Ishikawa (cell line): ENCODE measurements around the gene GPR18.

Experiments used
- CEBPB ChIP-seq: IDR thresholded peaks from 2 replicates; pipeline ENCODE4 v1.6.1; 2012
- CREB1 ChIP-seq: IDR thresholded peaks from 2 replicates; pipeline ENCODE4 v1.6.1; 2012; ENCODE audit warnings: low read depth
- EGR1 ChIP-seq: IDR thresholded peaks from 2 replicates; pipeline ENCODE4 v1.6.1; 2012
- EP300 ChIP-seq: IDR thresholded peaks from 2 replicates; pipeline ENCODE4 v1.6.1; 2012; ENCODE audit warnings: borderline replicate concordance
- FOXM1 ChIP-seq: IDR thresholded peaks from 2 replicates; pipeline ENCODE4 v1.6.1; 2012; ENCODE audit warnings: low read depth, borderline replicate concordance
- MAX ChIP-seq: IDR thresholded peaks from 2 replicates; pipeline ENCODE4 v1.6.1; 2012
- NFIC ChIP-seq: IDR thresholded peaks from 2 replicates; pipeline ENCODE4 v1.6.1; 2012
- RAD21 ChIP-seq: IDR thresholded peaks from 2 replicates; pipeline ENCODE4 v1.6.1; 2012; ENCODE audit warnings: low read depth
- REST ChIP-seq: IDR thresholded peaks from 2 replicates; pipeline ENCODE4 v1.6.1; 2012; ENCODE audit warnings: low read depth, mild to moderate bottlenecking
- TAF1 ChIP-seq: IDR thresholded peaks from 2 replicates; pipeline ENCODE4 v1.6.1; 2012; ENCODE audit warnings: low read depth, mild to moderate bottlenecking
- TCF12 ChIP-seq: IDR thresholded peaks from 2 replicates; pipeline ENCODE4 v1.6.1; 2012; ENCODE audit warnings: low read depth
- TEAD4 ChIP-seq: IDR thresholded peaks from 2 replicates; pipeline ENCODE4 v1.6.1; 2012
- USF1 ChIP-seq: IDR thresholded peaks from 2 replicates; pipeline ENCODE4 v1.6.1; 2012
- YY1 ChIP-seq: IDR thresholded peaks from 2 replicates; pipeline ENCODE4 v1.6.1; 2012; ENCODE audit warnings: low read depth
- ZBTB7A ChIP-seq: IDR thresholded peaks from 2 replicates; pipeline ENCODE4 v1.6.1; 2012; ENCODE audit warnings: low read depth

Gene GPR18

GRCh38 chr13:99250982-99251825 is 7.0 kb downstream of the GPR18 start:
- TF ChIP-seq CEBPB (no peak), REST (no peak), EP300 (no peak), MAX (no peak), RAD21 (no peak)

- TF ChIP-seq USF1 (no peak), REST (no peak), TCF12 (no peak), EP300 (no peak), RAD21 (no peak), MAX (no peak), CREB1 (no peak), CEBPB (no peak), TAF1 (no peak), FOXM1 (no peak)
These were observed 12.1 kb downstream of the GPR18 start for GRCh38 chr13:99246100-99246499.

- TF ChIP-seq MAX (no peak), CEBPB (no peak), REST (no peak), NFIC (no peak), EP300 (no peak), CREB1 (no peak), FOXM1 (no peak), EGR1 (no peak), ZBTB7A (no peak), YY1 (no peak), RAD21 (no peak), TEAD4 (no peak), USF1 (no peak), TAF1 (no peak), TCF12 (no peak)
These were observed 20.1 kb downstream of the GPR18 start for GRCh38 chr13:99237981-99238662.

GRCh38 chr13:99231721-99232120 is 26.5 kb downstream of the GPR18 start:
- no peak for TF ChIP-seq REST
- TF ChIP-seq EGR1 = no peak
- TF ChIP-seq TAF1 = no peak
- no peak for TF ChIP-seq CREB1
- no peak for TF ChIP-seq YY1
- TF ChIP-seq TEAD4 = no peak
- no peak for TF ChIP-seq CEBPB
- no peak for TF ChIP-seq ZBTB7A
- no peak for TF ChIP-seq NFIC
- TF ChIP-seq EP300 = no peak
- TF ChIP-seq USF1 = no peak
- no peak for TF ChIP-seq FOXM1
- TF ChIP-seq TCF12 = no peak
- no peak for TF ChIP-seq MAX
- no peak for TF ChIP-seq RAD21
